GM21381 (cell line): ENCODE data around the gene DQX1.
A peak's percentile ranks its signal among the peaks of the same experiment; 100 is the strongest.

ENCODE experiments used
- ATAC-seq: cut with Tn5 transposase; IDR thresholded peaks from one replicate; pipeline ENCODE4 v1.9.1; 2021; ENCODE audit warnings: mild to moderate bottlenecking, moderate library complexity; ENCODE audit not compliant: unreplicated experiment

The DQX1 gene

DNA sequence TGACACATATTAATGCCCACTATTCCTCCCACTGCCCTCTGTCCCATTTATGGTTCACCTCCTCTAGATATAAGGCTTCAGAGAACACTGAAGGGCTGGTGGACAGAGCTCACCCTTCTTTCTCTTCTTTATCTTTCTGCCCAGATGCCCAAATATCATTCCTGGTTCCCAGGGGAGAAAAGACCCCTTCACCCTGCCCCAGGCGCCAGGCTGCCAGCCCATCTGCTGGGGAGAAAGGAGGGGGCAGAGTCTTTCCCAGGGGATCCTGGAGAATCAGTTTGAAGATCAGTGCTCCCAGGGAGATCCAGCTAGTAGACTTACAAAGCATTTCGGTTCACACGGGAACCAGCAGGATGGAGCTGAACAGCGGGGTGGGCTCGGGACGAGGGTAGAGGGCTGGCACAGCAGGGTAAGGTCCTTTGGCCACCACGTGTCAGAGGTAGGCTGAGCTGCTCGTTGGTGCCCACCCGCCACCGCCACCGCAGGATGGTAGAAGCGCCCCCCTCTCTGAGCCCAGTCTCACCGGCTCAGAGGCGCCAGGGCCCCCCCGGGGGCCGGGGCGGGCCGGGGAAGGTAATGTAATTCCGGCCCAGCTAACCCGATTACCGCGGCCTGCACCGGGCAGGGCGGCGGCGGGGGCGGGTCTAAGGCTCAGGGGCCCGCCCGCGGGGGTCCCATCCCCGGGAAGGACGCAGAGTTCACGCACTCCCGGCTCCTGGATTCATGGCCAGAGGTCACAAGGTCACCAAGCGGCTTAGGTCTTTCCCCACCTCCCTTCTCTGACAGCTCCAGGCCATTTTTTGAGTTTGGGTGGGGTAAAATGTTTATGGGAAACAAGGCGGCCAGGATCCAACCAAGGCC, 13.1 kb downstream of the DQX1 start:
- ATAC-seq = no peak

DNA sequence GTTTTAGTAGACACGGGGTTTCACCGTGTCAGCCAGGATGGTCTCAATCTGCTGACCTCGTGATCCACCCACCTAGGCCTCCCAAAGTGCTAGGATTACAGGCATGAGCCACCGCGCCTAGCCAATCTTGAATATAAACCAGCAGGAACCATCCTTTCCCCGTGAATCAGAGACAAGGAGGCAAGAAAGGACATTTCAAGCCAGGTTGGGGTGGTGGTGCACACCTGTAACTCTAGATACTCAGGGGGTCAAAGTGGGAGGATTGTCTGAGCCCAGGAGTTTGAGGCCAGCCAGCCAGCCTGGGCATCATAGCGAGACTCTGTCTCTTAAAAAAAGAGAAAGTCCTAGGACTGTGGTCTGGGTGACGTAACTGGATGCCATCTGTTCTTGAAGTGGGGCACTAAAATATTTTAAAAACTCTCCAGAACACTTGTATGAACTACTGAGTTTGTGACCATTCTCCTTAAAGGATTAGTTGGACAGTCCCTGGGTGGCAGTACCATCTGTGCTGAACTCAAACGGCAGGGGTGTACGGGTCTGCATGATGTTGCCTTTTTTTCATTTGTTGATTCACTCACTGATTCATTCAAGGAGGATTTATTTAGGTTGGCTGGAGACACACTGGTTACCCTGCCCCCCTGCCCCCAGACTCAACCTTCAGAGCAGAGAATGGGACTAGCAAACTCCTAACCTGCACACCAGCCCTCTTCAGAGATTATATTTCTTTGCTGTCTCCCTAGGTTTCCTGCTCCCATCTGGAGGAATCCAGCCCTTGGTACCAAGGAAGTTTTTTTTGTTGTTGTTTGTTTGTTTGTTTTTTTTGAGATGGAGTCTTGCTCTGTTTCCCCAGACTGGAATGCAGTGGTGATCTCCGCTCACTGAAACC, 14.7 kb downstream of the DQX1 start:
- no peak for ATAC-seq

DNA sequence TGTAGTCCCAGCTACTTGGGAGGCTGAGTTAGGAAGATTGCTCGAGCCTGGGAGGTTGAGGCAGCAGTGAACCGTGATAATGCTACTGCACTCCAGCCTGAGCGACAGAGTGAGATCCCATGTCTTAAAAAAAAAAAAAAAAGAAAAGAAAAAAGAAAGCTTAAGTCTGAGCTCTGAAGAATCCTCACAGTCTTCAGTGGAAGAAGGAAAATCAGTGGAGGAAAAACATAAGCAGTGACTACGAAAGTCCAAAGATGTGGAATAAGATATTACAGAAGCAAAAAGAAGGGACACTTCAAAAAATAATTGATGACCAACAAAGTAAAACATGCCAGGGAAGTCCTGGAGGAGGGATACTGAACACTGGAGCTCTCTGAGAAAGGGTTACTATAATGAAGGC, 15.8 kb downstream of the DQX1 start:
- ATAC-seq = no peak

DNA sequence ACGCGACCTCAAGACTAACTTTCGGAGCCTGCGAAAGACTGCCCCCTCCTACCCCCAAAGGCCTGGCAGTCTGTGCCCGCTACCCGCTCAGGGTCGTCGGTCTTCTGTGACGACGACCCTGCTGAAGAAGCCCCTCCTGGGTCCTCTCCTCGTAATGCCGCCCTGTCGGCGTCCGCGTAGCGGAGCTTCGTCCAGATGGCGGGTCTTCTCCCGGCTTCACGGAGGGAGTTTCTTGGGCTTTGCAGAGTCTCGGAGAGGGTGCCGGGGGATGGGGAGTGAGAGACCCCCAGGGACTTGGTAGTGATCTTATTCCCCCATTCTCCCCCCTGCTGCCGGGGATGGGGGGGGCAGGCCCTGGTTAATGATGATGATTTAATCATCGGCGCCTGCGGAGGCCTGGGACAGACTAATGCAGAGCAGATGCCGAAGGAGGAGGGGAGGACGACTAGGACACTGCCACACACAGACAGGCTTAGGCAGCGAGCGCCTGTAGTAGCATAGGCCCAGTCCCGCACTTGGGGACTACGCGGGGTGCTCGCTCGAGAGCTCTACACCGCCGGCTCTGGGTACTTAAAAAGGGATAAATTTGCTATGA, 18.0 kb downstream of the DQX1 start:
- peak; percentile 6 for ATAC-seq

DNA sequence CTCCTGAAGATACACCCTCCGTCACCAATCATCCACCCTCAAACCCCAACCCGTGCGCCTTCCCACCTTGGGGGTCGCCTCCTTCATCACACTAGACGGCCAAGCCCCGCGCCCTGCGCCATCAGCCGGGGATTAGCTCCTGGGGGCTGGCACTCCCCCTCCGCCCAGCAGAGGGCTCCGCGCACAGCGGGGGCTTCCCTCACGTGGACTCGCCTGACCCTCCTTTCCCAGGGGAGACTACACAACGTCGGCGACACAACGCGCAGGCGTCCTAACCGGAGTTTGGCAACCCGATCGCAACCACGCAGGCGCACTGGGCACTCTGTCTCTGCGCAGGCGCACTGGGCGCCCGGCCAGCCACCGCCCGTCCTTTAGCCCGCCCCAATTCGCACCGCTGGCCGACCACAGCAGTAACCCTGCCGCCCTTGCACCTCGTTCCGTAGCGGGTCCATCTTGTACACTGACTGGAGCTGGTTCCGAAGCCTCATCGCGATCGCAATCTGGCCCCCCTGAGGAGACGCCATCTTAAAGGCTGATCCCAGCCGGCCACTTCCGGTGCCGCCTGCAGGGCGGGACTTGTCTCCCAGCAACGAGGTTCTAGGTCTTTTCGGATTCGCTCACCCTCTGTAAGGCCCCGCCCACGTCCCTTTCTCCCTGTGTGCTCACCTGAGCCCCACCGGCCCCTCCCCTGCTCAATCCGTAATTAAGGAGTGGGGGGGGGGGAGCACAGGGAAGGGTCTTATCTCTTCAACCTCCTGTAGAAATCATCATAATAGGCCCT, 18.7 kb downstream of the DQX1 start, which contains the start of gene PCGF1:
PCGF1 (minus strand) TSS at position 551 of the 781 bp plus-strand sequence; CDS start at position 524, 27 bp downstream.
- ATAC-seq = peak; percentile 87

DNA sequence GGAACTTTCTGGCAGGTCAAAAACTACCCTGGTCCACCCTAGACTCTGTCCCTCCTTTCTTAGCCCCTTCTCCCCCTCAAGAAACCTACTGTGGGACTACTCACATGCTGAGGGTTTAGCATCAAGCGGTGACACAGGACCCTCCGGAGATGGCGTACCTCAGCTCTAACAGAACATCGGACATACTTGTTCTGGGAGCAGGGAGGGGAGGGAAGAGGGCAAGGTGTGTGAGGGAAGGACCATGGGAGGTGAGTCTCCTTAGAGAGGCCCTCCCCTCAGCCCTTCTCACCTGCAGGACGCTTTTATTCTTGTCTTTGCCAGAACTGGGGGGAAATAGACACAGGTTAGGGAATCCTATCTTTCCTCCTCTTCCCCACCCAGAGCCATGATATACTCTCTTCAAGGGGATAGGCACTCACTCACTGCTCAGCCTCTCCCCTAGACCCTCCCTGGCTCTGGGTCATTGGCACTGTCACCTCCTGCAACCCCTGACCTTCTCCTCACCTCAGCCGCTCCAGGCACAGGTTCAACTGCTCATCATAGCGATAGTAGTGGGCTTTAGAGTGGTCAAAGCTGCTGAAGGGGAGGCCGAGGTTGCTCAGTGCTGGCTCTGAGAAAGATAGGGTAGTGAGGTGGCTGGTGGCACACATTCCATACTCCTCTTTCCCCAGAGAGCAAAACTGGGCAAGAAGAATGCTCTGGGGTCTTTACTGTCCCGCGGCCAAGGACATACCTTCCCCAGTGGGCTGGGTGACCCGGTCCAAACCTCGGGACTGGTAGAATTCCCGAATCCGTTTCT, 20.4 kb downstream of the DQX1 start:
- ATAC-seq = no peak

DNA sequence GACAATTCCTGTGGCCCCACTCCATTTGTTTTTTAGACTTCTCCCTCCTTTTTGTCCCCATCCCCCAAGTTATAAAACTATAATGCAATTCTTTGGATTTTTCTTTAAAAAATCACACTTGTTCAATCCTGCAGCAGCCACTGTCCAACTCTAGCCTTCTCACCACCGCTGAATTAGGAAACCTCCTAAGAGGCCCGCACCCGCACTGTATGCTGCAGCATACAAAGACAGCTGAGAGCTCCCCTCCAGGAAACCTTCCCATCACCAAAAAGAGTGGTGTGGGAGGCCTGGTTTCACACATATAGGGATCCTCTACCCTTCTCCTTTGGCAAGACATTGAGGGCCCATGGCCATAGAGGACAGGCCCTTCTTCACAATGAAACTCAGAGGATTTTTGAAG, 21.4 kb downstream of the DQX1 start:
- no peak for ATAC-seq

DNA sequence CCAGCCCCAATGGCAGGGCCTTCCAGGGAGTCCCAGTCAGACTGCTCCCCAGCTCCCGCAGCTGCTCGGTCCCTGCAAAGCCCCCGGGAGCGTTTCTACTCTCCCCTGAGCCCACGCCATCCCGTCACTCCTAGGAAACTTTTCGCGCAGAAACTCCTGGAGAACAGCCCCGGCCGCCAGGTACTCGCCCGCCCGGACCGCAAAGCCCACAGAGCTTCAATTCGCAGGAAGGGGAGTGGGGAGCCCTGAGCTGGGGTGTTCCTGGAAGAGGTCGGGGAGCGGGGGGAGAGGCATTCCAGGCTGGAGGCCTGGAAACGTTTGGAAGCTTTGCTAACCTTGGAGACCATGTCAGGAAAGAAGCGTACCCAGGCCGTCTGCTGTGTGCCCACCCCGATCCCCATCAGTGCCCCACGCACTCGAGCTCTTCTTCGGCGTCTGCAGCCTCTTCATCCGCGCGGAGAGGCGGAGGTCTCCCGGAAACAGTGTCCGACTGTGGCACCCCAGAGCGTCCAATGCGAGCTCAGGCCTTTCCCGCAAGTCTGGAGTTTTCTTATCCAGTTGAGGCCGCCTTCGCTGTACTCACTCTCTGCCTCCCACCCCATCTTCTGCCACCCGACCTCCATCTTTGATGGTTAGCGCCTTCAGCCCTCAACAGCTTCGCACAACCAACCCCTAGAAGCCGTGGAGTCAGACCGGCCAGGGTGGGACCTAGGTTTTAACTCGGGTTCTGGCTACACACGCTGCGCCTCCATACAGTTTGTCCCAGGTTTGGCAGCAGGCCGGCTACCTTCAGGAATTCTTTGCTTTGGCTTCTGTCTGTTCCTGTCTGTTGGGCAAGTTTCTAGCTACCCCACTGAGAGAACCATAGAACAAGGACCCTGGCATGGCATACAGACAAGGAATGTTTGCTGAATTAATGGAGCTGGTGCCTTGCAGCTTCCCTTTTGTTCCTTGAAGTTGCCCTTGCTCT, 22.2 kb downstream of the DQX1 start:
- ATAC-seq = no peak

DNA sequence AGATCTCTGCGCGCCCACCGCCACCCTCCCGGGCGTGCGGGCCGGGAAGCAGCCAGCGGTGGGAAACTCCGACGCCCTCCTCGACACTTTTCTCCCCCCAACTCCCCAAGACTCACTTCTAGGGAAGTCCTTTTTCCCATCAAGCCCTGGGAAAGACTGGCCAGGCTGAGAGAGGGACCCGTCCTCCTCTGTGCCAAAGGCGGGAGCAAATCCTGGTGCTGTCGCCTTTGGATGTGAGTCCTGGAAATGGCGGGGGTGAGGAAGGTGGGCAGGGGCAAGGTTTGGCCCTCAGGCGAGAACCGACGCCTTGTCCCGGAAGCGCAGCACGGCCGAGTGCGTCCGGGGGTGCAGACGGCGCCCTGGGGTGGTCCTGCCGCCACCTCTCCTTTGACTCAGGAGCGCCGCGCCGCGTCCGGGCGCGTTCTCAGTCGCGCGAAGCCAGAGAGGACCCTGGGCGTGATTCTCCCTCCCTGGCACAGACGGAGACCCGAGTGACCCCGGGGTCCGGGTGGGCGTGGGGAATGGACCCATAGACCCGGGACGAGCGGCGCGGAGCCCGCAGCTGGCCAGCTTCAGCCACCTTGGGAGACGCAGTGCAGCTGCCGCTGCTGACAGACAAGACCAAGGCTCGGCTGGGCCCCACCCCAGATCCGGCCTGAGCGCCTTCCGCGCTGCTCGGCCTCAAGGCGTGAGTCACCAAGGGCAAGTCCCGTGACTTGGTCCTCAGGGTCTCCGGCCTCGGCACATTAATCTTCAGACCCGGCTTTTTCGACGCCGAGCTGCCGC, 23.1 kb downstream of the DQX1 start:
- ATAC-seq = no peak

DNA sequence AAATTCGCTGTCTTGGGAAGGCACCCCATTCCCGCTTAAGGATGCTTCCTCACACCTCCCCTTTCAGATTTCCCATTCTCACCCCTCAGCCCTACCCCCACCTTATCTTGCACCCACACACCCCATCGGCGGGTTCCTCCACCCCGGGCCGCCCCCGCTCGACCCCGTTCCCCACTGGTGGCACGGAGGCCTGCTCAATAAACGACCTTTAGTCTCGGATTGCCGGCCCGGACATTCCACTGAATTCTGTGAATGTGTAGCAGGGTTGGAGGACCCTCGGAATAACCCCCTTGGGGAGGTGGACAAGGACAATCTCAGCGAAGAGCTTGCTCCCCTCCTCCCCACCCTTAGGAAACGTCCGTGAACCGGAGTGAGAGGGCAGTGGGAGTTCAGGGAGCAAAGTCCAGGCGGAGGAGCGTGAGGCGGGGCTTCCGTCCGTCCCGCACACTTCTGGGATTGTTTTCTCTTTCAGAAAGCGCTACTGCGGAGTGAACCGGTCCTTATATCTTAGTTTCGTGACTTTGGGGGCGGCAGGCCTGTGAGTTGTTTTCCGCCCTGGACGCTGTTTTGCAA, 23.8 kb downstream of the DQX1 start:
- ATAC-seq = no peak

DNA sequence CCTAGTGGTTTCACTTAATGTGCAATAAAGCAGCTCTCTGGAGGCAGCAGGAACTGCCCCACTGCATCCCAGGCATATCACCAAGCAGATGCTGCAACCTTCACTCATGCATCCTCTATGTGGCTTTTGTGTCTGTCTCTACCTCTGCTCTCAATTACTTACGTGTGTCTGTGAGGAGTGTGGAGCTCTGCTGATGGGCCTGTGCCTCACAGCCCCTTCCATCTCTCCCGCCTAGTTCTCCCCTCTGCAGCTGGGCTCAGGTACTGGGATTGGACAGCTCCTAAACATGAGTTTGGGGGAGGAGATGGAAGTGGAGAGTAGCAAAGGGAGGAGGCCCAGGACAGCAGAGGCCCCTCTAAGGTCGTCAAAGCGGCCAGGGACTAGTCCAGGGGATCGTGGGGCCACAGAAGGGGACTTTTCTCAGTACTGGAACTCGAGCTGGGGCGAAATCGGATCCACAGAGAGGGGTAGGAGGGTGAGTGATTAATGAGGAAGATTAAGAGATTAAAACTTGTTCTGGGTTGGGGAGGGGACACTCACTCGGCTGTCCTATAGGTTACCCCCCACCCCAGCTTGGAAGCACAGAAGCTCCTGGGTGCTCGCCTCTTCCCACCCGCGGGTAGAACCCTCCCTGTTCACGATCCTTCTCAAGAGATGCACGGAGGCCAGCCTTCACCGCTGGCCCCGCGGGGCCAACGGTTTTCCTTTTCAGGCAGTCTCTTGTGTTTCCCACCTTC, 24.5 kb downstream of the DQX1 start:
- ATAC-seq = no peak

DNA sequence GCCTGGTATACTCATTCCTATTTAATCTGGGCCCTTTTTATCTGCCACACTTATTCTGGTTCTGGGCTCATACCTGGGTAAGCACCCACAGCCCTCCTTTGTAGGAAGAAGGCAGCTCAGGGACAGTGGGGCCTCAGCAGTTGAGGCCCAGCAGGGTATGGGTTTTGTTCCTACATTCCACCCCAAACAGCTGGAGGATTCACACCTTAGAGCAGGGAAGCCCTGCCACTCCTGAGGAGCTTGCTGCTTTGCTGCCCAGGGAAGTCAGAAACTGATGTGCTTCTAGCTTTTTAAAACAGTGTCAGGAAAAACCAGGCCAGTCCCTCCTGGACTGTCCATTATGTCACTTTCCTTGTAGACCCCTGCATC, 25.5 kb downstream of the DQX1 start:
- no peak for ATAC-seq

DNA sequence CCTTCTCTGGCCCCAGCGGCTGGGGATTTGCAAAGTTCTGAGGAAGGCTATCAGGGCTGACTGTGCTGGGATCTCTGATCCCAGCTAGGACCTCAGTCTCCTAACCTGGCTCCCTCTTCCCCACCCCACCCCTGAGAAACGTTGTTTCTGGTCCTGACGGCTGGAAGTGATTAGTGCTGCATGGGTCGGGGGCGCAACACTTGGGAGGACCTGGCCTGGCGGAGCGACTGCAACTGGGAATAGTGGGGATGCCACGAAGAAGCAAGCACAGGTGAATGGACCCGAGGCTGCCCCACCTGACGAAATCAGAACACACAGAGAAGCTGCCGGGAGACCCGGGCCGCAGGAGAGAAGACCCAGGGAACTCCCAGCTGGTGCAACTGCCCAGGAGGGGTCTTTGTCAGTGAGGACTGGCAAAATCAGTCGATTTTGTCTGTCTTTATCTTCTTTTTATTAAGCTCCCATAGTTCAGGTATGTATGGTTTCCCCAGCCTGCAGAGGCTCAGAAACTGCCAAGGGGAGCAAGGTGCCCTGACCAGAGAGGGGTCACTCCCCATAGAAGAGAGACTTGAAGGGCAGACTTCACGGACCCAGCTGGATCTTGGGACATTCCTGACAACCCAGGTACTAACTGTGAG, 26.0 kb downstream of the DQX1 start:
- no peak for ATAC-seq

DNA sequence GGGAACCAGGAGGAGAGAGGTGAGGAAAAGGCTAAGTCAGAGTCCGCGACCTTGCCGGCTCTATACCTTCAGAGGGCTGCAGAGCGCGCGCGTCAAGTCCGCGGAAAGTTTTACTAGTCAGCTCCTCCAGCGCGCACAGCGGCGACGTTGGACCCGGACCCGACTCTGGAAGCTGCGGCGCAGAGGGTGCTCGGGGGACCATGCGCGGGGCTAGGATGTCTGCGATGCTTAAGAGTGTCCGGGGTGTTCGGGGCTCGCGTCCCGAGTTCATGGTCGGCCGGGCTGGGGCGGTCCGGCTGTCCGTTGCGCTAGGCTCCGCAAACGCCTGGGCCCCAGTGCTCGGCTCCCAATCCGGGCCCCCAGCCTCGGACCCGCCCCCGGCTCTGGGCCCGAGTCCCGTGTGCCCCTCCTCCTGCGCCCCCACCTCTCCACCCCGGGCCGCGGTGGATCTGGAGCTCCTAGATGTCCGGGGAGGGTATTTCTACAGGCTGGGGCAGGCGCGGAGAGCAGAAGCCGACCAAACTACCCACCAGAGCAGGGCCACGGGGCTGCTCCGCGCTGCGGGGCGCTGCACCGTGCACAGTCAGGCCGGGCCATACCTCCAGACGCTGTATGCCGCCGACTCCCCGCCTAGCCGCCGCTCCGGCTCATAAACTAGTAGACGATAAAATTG, 26.6 kb downstream of the DQX1 start, which contains the start of gene LBX2:
LBX2 (minus strand) TSS at position 337 of the 673 bp plus-strand sequence; CDS start at position 271, 66 bp downstream.
- ATAC-seq = no peak

DNA sequence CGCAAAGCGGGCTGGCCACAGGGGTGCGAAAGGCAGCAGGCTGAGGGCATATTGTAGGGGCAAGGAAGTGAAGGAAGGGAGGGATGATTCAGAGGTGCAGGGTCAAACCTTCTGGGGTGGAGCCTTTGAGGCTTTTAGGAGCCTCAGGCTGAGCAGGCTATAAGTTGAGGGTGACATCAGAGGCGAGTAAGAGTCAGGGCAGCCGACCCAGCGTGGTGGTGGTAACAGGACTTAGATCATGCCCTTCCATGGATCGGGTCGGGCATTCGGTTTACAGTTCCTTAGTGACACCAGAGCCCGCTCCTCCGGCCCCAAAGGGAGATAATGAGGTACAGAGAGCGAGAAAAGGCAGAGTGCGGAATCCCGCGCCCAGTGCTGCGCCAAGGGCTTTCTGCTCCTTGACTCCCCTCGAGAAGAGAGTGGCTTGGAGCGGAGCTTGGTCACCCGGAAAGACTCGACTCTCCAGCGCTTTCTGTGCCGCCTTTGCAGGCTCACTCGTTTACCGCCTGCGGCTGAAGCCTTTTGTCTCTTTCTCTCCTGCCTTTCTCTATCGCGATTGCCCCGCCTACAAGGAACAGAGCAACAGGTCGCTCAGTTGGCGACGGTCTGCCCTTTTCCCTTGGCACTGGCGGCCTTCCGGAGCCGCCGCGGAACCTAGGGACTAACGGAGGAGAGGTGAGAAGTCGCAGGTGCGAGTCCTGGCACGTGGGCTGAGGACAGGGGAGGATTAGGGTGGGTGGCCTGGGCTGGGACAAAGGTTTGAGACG, 27.3 kb downstream of the DQX1 start:
- ATAC-seq = no peak
